Stimulated activated naive CD8-positive, alpha-beta T cell treated with anti-CD3 and anti-CD28 coated beads, Interleukin-15, amount 100 ng/mL, for 72 hours (primary cell): ENCODE results near the gene UTS2B.

ENCODE experiments used
- ATAC-seq: fragments of 150-1000 bp; cut with Tn5 transposase; 2 replicates; pipeline ENCODE4 v1.10.0; 2021; ENCODE audit warnings: mild to moderate bottlenecking, moderate library complexity
- DNase-seq, 2 donors: peaks; one replicate each; pipeline ENCODE4 v3.0.0; 2021 to 2022
- H3K27ac Mint-ChIP-seq, 2 donors: one replicate each; pipeline ENCODE4 v1.8.0; 2022; ENCODE audit warnings: mild to moderate bottlenecking in 2 of 2, mixed read lengths in 2 of 2, moderate library complexity in 2 of 2
- H3K27me3 Mint-ChIP-seq: one replicate; pipeline ENCODE4 v1.8.0; 2022; ENCODE audit warnings: mixed read lengths
- H3K4me1 Mint-ChIP-seq: one replicate; pipeline ENCODE4 v1.8.0; 2022; ENCODE audit warnings: mild to moderate bottlenecking, mixed read lengths
- H3K4me3 Mint-ChIP-seq, 2 donors: one replicate each; pipeline ENCODE4 v1.8.0; 2022; ENCODE audit warnings: mild to moderate bottlenecking in 2 of 2, mixed read lengths in 2 of 2, moderate library complexity in 1 of 2
- H3K9me3 Mint-ChIP-seq, 2 donors: one replicate each; pipeline ENCODE4 v1.8.0; 2022; ENCODE audit warnings: mixed read lengths in 2 of 2

UTS2B gene, protein sequence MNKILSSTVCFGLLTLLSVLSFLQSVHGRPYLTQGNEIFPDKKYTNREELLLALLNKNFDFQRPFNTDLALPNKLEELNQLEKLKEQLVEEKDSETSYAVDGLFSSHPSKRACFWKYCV

DNA sequence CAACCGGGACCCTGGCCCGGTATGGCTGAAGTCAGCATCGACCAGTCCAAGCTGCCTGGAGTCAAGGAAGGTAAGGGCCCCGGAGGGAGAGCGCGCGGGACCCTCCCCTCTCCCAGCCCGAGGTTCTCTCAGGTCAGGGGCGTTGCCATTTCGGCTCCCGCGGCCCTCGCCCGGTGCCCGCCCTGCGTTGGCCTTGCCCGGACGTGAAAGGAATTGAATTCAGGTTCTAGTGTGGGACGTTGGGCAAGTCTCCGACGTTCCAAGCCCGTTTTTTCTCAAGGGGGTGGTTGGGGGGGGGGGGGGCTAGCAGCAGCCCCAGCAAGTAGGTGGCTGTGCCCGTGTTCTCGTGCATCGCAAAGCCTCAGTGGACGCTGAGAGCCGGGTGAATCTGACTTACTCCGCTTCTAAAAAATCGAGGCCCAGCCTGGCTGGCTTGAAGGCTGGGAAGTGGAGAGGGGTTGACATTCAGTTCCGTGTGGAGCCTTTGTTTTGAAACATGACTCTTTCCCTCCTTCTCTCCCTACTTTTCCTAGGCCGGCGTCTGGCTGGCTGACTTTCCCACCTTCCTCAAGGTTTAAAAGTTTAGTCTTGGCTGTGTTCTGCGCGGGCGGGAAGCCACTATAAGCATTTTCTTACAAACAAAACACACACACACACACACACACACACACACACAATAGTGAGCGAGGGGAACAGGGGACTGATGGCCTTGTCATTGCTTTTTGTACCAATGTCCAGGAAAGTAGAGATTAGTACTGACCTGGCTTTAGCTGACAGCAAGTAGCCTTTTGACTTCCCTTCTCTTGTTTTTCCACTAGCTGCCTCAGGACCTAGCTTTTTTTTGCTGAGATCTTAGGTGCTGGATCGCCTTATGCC is at the start of gene UTS2B:
TSS of gene UTS2B (minus strand) at position 873 of the 876 bp plus-strand sequence. CDS start 48,337 bp downstream, outside the sequence.
- peak in 1 of 2 donors; percentile 13 for DNase-seq
- peak within 1 kb of the TSS; percentile 66 to 69 for H3K4me3 Mint-ChIP-seq
- H3K27me3 Mint-ChIP-seq, result peaks cover 39% of the 10 kb centered on the region
- H3K4me1 Mint-ChIP-seq, result peaks cover 9% of the 10 kb centered on the region
- no peak within 1 kb of the TSS for H3K27ac Mint-ChIP-seq
- ATAC-seq, result peak; percentile 48
- H3K9me3 Mint-ChIP-seq, result no peaks in the 10 kb centered on the region

DNA sequence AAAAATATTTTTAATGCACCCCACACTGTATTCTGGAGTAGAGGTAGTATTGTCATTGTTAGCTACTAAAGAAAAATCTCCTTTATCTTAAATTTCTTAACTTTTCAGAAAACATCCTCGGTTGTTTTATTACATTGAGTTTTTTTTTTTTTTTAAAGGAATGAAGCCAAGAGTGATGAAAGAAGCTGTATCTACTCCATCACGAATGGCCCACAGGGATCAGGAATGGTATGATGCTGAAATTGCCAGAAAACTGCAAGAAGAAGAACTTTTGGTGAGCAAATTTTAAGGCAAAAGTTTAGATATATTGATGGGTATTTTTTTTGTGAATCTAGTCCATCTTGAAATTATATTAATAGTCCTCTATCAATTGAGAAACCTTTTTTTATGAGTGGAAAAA is 49.7 kb upstream of the UTS2B start:
- Mint-ChIP-seq H3K4me3 (no peak overlapping the region), H3K27me3 (no peaks in the 10 kb centered on the region), H3K9me3 (no peaks in the 10 kb centered on the region), H3K27ac (no peak overlapping the region), H3K4me1 (no peaks in the 10 kb centered on the region)
- DNase-seq (no peak), ATAC-seq (no peak)

DNA sequence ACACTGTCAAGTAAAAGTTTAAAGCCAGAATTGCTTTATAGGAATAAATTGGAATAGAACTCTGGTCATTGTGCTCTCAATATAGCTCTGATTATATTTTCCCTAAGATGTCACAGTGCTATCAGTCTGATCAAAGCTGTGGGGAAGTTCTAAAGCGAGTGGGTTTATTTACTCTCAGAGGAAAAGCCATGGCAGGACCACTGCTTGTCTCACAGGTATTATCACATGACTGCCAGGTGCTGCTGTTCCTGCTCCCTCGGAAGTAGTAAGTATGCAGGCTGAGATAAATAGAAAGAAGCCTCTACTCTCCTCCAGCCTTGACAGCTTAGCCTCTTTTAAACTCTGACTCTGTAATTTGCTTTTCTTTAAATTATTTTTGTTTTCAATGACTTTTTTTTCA is 49.1 kb upstream of the UTS2B start:
- no peaks in the 10 kb centered on the region for H3K4me1 Mint-ChIP-seq
- H3K27ac Mint-ChIP-seq, result no peak overlapping the region
- ATAC-seq, result no peak
- H3K4me3 Mint-ChIP-seq, result no peak overlapping the region
- no peaks in the 10 kb centered on the region for H3K27me3 Mint-ChIP-seq
- no peaks in the 10 kb centered on the region for H3K9me3 Mint-ChIP-seq
- DNase-seq, result no peak

DNA sequence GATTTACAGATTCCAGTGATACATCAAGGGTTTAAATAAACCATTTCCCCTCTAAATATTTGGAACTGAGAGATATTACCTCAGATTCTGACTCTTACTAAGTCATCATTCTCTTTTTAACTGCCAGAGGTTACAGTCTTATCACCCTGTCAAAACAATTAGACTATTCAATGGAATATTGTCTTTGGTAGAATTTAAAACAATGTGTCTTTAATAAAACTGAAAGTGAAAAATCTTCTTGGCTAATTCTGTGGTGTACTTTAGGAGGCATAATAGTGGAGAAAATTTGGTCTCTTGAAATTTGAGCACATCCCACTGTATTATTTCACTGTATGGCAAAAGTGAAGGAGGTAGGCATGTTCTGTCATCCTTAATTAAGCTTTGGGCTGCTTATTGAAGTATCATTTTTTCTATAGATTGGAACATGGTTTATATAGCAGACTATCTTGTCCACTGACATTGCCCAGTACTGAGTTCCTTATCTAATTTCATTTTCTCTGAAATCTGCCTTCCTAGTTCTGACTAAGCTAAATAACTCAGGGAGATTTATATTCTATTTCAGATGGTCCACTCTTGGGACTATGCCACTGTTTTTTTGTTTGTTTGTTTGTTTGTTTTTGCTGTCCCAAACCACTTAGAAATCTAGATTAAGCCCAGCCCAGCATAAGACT is 48.0 kb upstream of the UTS2B start:
- ATAC-seq (no peak), DNase-seq (no peak)
- H3K4me1 Mint-ChIP-seq, result no peaks in the 10 kb centered on the region
- H3K27me3 Mint-ChIP-seq, result no peaks in the 10 kb centered on the region
- no peak overlapping the region for H3K27ac Mint-ChIP-seq
- no peaks in the 10 kb centered on the region for H3K9me3 Mint-ChIP-seq
- no peak overlapping the region for H3K4me3 Mint-ChIP-seq

DNA sequence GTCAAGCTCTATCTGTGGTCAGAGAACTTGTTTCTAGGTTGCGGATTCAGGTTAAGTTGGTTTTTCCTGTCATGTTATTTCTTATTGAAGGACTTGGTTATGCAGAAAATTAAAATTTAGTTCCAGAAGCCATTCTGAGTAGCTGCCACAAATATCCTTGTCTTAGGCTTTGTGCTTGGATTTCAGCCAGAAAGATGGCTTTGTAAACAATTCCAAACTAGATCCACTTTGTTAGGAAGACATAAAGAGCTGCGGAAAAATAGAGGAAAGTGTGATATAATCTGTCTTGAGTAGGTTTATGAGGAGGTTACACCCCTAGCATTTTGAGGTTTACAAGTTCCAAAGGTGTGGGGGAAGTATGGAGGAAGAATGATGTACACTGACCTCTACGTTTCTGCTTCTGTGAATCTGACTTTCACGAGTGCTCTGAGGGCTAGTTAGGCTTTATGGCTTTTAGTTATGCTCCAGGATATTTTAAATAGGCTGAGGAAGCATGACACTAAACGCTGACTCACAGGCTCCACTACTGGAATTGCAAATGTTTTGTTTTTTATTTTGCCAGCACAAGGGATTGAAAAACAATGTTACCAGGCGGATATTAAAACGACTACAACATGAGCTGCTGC is 46.3 kb upstream of the UTS2B start:
- no peaks in the 10 kb centered on the region for H3K4me1 Mint-ChIP-seq
- ATAC-seq (no peak), DNase-seq (no peak)
- H3K9me3 Mint-ChIP-seq, result no peaks in the 10 kb centered on the region
- no peaks in the 10 kb centered on the region for H3K27me3 Mint-ChIP-seq
- no peak overlapping the region for H3K27ac Mint-ChIP-seq
- no peak overlapping the region for H3K4me3 Mint-ChIP-seq

DNA sequence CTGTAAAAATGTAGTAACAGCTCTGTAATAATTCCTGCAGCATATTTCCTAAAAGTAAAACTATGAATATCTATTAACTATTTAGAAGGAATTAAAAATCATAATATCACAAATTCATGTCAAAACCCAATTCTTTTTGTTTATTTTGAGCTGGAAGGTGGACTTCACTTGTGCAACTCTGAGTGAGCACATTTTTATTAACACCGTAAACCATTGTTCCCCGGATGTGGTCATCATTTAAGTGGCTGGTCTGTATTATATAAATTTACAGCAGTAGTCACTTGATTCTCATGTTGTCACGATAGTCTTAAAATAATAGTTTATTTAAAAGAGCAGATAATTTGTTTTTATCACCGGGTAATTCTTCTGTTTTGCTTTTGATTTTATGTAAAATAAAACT is 43.0 kb upstream of the UTS2B start:
- ATAC-seq (no peak), DNase-seq (no peak)
- Mint-ChIP-seq H3K4me1 (no peaks in the 10 kb centered on the region), H3K27ac (no peak overlapping the region), H3K9me3 (no peaks in the 10 kb centered on the region), H3K27me3 (no peaks in the 10 kb centered on the region), H3K4me3 (no peak overlapping the region)

DNA sequence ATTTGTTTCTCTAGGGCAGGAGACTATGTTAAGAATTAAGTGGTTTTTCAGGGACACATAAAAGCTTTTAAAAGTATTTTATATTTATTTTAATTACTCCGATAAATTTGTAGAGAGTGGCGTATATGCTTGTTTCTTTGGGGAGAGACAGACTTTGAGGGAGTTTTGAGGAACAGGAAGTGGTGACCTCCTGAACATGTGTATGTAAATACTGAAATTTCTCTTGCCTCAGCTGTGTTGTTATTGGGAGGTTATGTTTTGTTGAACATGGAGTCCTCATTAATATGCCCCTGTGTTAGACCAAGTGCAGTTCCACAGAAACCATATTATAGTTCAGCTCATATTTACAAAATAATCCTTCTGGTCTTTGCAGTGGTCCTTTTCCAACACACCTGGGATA is 41.8 kb upstream of the UTS2B start:
- Mint-ChIP-seq H3K9me3 (no peaks in the 10 kb centered on the region), H3K27ac (no peak overlapping the region), H3K27me3 (no peaks in the 10 kb centered on the region), H3K4me1 (no peaks in the 10 kb centered on the region), H3K4me3 (no peak overlapping the region)
- DNase-seq (no peak), ATAC-seq (no peak)

DNA sequence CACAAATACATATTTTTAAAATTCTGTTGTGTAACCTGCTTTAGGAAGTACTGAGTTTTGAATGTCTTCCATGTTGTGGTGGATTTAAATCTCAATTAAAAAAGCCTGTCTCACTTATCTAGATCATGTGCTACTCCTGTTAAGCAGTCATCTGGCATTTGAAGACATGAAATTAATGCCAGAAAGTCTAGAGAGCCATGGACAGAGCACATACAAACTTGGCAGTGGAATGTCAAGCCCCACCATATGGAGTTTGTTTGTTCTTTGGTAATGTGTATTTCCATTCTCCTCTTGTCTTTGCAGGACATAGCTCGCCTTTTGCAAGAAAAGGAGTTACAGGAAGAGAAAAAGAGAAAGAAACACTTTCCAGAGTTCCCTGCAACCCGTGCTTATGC is 39.3 kb upstream of the UTS2B start:
- H3K27ac Mint-ChIP-seq, result no peak overlapping the region
- DNase-seq, result no peak
- H3K4me1 Mint-ChIP-seq, result no peaks in the 10 kb centered on the region
- H3K9me3 Mint-ChIP-seq, result no peaks in the 10 kb centered on the region
- H3K4me3 Mint-ChIP-seq, result no peak overlapping the region
- no peaks in the 10 kb centered on the region for H3K27me3 Mint-ChIP-seq
- no peak for ATAC-seq

DNA sequence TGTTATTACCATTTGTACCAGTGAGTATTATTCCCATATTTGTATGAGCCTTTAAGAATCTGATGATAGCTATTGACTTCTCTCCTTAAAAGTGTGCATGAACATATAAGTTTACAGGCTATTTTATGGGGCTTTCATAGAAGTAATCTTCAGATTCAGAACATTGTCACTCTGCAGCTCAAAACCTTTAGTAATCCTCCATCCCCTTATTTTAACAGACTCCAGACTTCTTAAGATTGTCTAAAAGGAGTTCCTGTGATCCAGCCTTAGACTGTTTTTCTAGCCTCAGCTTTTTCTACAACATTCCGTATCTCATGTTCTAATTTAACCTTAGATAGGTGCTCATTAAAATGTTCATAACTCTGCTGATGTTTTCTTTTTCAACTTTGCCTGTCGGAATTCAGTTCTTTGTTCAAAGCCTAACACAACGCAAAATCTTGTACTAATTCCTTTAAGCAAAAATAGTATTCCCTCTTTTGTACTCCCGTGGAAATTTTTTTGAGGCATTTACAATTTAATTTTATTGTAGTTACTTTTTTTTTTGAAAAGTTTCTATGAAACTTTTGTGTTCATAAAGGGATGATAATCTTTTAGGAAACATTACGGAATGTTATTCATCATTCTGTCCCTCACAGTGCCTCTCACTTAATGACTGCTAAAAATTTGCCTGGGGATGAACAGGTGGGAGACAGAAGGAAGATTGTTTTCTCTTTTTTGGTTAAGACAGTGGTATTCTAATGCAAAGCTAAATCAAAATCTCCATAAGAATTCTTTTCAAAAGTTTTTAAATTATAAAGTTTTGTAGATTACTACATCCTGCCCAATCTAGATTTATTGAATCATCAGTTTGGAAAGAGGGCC is 38.7 kb upstream of the UTS2B start:
- no peak for DNase-seq
- H3K27me3 Mint-ChIP-seq, result no peaks in the 10 kb centered on the region
- ATAC-seq, result no peak
- H3K9me3 Mint-ChIP-seq, result no peaks in the 10 kb centered on the region
- no peak overlapping the region for H3K27ac Mint-ChIP-seq
- H3K4me1 Mint-ChIP-seq, result no peaks in the 10 kb centered on the region
- H3K4me3 Mint-ChIP-seq, result no peak overlapping the region

DNA sequence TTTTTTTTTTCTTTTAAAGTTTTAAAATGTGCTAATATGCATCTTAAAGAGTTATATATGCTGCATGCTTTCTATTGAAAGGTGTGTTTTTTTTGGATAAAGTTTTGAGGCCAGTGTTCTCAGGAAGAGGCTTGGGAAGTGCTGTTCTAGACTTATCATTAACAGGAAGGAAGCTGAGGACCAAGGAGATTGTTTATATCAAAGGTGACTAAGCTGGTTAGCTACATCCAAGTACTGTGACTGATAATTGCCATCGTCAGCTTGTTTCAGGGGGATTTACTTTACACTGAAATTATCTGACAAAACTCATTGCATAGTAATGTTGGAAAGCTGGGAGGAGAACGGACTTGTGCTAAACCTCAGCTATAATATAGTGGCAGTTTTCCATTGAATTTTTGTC is 36.3 kb upstream of the UTS2B start:
- Mint-ChIP-seq H3K4me1 (no peaks in the 10 kb centered on the region), H3K9me3 (no peaks in the 10 kb centered on the region), H3K27ac (no peak overlapping the region), H3K27me3 (no peaks in the 10 kb centered on the region), H3K4me3 (no peak overlapping the region)
- no peak for DNase-seq
- ATAC-seq, result no peak

DNA sequence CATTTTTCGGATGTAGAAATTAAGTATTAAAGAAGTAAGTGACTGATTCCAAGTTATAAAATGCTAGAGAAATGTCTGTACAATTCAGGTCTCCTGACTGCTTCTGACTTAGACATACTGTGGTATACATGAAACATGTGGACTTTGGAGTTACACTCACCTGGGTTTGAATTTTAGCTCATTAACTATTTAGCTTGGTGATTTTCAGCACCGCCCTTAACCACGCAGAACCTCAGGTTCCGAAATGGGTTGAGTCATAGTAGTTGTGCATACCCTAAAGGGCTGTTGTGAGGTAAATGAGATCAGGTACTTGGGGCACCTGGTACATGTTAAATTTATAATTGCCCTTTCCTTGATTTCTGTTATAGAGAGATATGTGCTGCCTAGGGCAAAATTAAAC is 32.9 kb upstream of the UTS2B start:
- no peak overlapping the region for H3K27ac Mint-ChIP-seq
- H3K27me3 Mint-ChIP-seq, result no peaks in the 10 kb centered on the region
- no peaks in the 10 kb centered on the region for H3K4me1 Mint-ChIP-seq
- no peak for ATAC-seq
- no peak overlapping the region for H3K4me3 Mint-ChIP-seq
- no peaks in the 10 kb centered on the region for H3K9me3 Mint-ChIP-seq
- no peak for DNase-seq

DNA sequence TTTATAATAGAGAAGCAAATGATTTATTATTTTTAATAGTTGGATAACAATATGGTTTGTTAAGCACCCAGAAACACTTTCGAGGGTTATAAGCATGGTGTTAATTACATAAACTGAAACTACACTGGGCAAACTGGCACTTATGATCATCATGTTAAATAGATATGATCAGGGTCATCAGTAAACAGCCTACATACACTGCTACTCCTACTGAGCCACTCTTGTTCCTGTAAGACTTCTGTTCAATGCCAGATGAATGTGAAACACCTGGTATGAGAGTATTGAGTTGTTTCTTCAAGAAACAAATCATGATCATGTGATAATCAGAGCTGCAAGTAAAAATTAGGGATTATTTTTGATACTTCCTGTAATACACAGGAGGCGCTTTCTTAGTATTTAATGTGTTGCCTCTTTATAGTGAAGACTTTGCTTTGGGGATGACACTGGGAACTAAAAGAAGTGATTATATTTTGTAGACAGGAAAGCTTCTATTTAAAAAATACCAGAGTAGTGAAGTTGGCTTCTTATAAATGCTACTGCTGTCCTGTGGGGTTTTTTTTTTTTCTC is 32.3 kb upstream of the UTS2B start:
- H3K27me3 Mint-ChIP-seq, result no peaks in the 10 kb centered on the region
- H3K9me3 Mint-ChIP-seq, result no peaks in the 10 kb centered on the region
- ATAC-seq, result no peak
- no peaks in the 10 kb centered on the region for H3K4me1 Mint-ChIP-seq
- H3K27ac Mint-ChIP-seq, result no peak overlapping the region
- no peak for DNase-seq
- no peak overlapping the region for H3K4me3 Mint-ChIP-seq

DNA sequence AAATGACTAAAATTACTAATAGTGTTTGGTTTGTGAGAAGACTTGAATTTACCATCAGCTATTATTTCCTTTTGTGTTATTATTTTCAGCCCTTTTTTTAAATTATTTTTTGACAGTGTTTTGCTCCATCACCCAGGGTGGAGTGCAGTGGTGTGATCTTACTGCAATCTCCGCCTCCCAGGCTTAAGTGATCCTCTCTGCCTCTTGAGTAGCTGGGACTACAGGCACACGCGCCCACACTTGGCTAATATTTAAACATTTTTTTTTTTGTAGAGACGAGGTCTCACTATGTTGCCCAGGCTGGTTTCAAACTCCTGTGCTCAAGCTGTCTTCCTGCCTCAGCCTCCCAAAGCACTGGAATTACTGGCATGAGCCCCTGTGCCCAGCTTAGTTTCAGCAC is 31.7 kb upstream of the UTS2B start:
- no peak overlapping the region for H3K4me3 Mint-ChIP-seq
- no peaks in the 10 kb centered on the region for H3K27me3 Mint-ChIP-seq
- DNase-seq, result no peak
- no peaks in the 10 kb centered on the region for H3K9me3 Mint-ChIP-seq
- no peaks in the 10 kb centered on the region for H3K4me1 Mint-ChIP-seq
- no peak overlapping the region for H3K27ac Mint-ChIP-seq
- no peak for ATAC-seq

DNA sequence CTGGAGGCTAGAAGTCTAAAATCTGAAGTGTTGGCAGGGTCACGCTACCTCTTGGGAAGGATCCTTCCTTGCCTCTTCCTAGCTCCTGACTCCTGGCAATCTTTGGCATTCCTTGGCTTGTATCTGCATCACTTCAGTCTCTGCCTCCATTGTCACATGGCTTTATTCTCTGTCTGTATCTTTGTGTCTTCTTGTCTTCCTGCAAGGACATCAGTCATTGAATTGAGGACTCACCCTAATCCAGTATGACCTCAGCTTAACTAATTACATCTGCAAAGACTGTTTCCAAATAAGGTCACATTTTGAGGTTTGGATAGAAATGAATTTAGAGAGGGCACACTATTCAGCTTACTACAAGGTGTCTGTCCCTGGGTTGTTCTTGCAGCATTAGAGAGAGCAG is 31.1 kb upstream of the UTS2B start:
- Mint-ChIP-seq H3K4me3 (no peak overlapping the region), H3K27ac (no peak overlapping the region), H3K4me1 (no peaks in the 10 kb centered on the region), H3K27me3 (no peaks in the 10 kb centered on the region), H3K9me3 (no peaks in the 10 kb centered on the region)
- DNase-seq (no peak), ATAC-seq (no peak)

DNA sequence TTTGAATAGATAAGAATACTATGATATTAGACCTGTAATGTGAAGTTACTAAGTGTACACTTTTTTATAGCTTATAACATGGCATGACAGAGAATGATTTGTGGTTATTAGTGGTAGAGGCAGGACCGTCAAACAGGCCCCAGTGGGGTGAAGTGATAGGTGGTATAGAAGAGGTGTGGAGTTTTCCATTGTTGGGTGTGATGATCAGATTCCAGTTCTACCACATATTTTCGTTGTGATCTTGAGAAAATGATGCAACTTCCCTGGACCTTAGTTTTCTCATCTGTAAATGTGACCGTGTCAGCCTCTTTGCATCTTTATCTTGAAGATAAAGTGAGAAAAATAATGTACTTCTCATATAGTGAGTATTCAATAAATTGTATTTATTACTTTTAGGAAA is 30.3 kb upstream of the UTS2B start:
- no peaks in the 10 kb centered on the region for H3K27me3 Mint-ChIP-seq
- H3K9me3 Mint-ChIP-seq, result no peaks in the 10 kb centered on the region
- no peak overlapping the region for H3K4me3 Mint-ChIP-seq
- no peaks in the 10 kb centered on the region for H3K4me1 Mint-ChIP-seq
- DNase-seq, result no peak
- no peak overlapping the region for H3K27ac Mint-ChIP-seq
- ATAC-seq, result no peak
